HG02973 (cell line): ENCODE measurements around the gene CSPG4.
"Not testable (repeated sequence)": the region's sequence is repeated elsewhere in the genome, so short reads cannot be mapped to it uniquely, and the experiment has no call there.

Experiments
- ATAC-seq: cut with Tn5 transposase; IDR thresholded peaks from one replicate; pipeline ENCODE4 v1.9.1; 2021; ENCODE audit warnings: moderate library complexity; ENCODE audit not compliant: unreplicated experiment

CSPG4 gene, protein sequence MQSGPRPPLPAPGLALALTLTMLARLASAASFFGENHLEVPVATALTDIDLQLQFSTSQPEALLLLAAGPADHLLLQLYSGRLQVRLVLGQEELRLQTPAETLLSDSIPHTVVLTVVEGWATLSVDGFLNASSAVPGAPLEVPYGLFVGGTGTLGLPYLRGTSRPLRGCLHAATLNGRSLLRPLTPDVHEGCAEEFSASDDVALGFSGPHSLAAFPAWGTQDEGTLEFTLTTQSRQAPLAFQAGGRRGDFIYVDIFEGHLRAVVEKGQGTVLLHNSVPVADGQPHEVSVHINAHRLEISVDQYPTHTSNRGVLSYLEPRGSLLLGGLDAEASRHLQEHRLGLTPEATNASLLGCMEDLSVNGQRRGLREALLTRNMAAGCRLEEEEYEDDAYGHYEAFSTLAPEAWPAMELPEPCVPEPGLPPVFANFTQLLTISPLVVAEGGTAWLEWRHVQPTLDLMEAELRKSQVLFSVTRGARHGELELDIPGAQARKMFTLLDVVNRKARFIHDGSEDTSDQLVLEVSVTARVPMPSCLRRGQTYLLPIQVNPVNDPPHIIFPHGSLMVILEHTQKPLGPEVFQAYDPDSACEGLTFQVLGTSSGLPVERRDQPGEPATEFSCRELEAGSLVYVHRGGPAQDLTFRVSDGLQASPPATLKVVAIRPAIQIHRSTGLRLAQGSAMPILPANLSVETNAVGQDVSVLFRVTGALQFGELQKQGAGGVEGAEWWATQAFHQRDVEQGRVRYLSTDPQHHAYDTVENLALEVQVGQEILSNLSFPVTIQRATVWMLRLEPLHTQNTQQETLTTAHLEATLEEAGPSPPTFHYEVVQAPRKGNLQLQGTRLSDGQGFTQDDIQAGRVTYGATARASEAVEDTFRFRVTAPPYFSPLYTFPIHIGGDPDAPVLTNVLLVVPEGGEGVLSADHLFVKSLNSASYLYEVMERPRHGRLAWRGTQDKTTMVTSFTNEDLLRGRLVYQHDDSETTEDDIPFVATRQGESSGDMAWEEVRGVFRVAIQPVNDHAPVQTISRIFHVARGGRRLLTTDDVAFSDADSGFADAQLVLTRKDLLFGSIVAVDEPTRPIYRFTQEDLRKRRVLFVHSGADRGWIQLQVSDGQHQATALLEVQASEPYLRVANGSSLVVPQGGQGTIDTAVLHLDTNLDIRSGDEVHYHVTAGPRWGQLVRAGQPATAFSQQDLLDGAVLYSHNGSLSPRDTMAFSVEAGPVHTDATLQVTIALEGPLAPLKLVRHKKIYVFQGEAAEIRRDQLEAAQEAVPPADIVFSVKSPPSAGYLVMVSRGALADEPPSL (N-terminal part only)

DNA sequence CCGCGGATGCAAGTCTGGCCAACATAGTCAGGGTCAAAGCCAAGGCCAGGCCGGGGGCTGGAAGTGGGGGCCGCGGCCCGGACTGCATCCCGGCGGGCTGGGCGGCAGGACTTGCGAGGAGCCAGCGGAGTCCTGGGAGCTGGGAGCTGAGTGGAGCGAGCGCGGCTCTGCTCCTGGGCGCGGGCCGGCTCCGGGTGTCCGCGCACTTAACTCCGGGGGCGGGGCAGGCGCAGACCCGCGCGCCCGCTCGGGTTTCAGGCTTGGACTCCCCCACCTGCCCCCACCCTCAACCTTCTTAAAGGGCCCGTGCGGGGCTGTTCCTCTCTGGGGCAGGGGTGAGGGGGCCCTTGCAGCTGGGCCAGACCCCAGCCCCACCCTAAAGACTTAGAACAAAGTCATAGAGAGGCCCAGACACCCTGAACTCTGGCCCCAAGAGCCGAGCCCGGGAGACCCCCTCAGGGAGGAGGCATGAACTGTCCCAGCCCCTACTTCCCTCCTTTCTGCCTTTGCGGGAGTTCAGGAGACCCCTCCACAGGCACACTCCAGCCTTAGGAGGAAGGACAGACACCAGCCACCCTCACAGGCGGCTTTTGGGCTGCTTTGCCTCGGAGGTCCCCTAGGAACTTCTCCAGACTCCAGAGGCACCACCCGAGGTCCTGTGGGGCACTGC lies at the start of gene CSPG4:
CSPG4 (minus strand) TSS at position 181 of the 670 bp plus-strand sequence; CDS start at position 88, 93 bp downstream.
- no peak for ATAC-seq

DNA sequence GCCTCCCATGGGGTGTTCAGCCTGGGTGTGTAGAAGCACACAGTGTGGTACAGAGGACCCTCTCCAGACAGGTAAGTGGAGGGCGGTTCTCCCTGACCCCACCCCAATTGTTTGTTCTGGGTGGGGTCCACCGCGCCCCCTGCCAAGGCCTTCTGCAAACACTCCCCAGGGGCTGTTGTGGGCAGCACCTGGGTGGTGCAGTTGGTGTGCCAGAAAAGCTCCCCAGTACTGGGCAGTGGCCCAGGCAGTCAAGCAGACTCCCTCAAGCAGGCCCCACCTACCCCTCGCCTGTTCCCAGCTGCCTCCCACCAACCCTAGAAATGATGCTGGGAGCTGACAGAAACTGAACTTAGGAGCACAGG lies 49.7 kb upstream of the CSPG4 start:
- not testable (repeated sequence) for ATAC-seq

DNA sequence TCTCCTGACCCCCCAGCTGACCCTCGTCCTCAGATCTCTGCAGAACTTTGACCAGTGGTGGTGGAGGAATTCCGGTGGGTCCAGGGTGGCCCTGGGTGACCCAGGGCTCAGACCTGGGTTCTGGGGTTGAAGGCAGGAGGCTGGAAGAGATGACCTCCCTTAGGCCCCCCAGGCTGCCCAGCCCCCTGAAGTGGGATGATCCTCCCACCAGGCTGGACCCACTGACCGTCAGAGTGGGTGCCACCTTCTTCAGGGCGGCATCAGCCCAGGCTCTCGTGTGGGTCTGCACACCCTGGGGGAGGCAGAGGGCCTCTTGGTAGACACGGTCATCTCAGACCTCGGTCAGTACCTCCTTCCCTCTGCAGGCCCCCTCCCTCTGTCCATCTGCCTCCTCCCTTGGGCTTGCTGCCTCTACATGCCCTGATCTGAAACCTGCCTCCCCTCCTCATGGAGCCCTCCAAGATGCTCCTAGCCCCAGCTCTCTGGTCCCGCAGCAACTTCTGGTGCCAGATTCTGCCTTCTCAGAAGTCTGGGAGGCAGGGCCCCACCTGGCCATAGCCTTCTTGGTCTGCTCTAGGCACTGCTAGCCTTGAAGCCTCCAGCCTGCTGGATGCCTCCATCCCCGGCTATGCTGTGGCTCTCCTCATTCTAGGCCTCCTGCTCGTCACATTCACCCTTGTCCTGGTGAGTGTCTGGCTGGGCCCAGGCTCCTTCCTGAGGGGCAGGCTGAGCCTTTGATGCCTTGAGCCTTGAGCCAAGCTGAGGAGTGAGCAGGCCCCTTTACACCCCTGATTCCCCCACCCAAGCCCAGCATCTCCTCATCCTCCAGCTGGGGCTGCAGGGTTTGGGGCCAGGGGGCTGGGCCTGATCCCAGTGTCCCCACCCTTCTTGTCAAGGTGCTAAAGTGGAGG lies 49.1 kb upstream of the CSPG4 start:
- ATAC-seq = no peak

DNA sequence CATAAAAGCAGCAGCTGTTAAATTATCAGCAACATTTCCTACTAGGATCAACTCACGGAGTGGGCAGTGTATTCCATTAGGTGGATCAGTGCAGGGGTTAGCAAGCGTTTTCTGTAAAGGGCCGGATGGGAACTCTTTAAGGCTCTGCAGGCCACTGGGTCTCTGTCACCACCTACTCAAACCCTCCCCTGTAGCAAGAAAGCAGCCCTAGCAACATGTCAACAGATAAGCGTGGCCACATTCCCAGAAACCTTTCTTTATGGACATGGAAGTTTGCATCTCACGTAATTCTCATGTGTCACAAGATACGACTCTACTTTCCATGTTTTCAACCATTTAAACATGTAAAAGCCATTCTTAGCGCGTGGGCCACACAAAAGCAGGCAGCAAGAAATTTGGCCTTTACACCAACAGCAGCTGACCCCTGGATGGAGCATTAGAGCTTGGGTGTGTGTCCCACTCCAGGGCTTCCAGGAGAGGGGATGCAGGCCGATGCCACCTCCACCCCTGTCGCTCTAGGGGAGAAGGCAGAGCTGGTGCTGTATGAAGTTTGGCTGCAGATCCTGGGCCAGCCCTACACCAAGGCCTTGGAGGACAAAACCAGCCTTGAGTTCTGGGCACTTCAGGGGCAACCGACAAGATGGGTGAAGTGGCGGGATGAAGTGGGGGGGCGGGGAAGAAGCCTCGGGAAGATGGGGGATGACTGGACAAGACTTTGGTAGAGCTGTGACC lies 48.2 kb upstream of the CSPG4 start:
- ATAC-seq = no peak

DNA sequence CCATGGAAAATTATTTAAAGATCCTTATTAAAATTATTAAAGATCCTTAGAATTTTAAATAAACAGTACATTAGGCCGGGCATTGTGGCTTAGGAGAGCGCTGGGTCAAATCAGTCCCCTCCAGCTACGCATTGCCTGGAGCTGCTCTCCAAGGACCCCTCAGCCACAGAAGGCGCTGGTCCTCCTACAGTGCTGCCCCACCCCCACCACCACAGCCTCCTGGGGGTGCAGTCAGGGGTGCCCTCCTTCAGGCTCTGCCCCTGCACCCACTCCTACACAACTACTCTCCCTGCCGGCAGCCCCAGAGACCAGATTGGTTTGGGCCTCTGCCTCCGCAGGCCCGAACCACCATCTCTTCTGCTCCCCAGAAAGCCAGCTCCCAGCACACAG lies 47.5 kb upstream of the CSPG4 start:
- ATAC-seq = not testable (repeated sequence)

DNA sequence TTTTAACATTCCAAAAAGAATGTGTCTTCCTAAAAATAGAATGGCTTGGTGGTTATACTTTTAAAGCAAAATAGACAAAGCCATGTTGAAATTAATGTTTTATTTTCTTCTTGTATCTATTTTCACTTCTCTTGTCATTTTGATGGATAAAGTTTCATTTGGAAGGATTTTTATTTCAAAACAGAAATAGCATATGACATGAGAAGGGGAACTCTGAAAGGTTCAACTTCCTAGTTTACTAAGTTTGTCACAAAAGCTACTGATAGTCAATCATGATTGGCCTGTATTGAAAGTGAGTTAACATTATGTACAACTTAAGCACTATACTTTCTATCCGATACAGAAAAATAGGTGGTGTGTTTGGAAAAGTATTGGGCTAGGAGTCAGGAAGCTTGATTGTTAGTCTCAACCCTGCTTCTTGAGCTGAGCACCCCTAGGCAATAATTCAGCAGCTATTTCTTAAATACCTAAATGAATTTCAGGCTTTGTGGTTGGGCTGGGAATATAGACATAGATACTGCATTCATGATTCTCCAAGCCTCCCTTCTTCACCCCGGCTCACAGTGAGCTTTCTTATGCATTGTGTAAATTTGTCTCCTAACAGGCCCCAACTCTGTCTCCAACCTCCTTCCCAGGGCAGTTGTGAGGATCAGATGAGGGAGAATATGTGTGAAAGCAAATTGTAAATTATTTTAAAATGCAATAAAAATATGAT lies 46.9 kb upstream of the CSPG4 start:
- no peak for ATAC-seq

DNA sequence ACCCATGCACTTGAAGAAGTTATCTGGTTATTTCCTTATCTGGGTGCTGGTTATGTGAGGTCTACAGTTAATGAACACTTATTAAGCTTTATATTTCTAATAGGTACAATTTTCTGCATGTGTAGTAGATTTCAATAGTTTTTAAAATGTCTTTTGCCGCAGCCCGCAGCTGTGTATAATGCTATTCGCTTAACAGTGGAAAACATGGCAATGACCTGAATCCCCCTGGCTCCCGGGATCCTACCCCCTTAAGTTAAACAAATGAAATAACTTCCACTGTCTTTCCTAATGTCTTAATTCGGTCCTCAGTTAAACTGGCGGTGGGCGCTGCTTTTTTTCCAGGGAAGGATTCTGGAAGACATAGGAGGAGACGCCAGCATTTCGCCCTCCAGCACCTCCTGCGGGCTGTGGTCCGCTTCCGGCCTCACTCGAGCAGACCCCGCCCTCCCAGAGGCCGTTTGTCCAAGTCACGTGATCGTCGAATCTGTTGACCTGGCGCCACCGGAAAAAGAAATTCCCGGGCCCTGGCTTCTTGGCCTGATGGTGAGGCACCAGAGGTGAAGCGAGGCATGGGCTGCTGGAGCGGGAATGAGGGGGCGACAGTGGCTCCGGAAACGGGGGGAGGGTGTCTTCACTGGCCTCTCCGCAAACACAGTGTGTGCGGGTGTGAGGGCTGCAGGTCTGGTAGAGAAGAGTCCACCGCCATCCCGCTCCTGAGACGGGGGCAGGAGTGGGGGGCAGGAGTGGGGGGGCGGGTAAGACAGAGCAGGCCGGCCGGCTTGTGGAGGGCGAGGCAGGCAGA lies 45.6 kb upstream of the CSPG4 start:
- ATAC-seq = no peak

DNA sequence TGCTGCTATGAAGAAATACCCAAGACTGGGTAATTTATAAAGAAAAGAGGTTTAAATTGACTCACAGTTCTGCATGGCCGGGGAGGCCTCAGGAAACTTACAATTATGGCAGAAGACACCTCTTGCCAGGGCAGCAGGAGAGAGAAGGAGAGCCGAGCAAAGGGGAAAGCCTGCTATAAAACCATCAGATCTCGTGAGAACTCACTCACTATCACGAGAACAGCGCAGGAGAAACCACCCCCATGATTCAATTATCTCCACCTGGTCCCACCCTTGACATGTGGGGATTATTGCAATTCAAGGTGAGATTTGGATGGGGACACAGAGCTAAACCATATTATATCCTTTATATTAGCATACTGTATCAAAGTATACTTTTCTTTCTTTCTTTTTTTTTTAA lies 42.2 kb upstream of the CSPG4 start:
- not testable (repeated sequence) for ATAC-seq

DNA sequence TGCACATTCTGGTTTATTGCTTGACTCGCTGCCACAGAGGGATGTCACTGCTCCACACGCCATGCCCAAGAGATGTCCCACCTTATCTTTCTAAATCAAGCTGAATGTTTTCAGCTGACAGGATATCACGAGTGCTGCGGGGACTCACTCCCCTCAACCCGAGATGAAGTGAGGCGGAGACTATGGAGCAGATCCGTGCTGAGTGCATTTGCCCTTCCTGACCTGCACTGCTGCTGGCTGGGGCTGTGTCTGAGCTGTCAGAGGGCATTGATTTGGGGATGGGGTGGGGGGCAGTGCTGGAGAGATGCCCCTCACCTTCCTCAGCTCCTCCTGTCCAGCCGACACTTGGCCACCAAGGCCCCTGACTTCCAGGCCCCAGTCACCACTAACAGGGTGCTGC lies 40.5 kb upstream of the CSPG4 start:
- ATAC-seq = no peak

DNA sequence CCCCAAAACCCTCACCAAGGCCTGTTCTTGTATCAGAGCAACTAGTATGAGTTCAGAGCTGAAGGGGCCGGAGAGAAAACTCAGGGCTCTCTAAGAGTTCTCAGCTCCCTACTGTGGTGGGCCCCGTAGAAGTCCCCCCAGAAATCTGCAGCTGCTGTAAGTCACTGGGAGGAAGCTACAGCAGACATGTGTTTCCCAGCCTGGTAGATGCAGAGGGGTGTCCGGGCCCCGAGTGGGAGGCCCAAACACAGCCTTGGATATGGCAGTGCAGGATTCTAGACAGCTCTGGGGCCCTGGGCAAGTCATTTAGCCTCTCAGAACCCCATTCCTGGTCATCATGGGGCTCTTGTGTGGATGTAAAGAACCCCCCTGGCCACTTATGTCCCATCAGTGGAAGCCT lies 39.2 kb upstream of the CSPG4 start:
- ATAC-seq = no peak

DNA sequence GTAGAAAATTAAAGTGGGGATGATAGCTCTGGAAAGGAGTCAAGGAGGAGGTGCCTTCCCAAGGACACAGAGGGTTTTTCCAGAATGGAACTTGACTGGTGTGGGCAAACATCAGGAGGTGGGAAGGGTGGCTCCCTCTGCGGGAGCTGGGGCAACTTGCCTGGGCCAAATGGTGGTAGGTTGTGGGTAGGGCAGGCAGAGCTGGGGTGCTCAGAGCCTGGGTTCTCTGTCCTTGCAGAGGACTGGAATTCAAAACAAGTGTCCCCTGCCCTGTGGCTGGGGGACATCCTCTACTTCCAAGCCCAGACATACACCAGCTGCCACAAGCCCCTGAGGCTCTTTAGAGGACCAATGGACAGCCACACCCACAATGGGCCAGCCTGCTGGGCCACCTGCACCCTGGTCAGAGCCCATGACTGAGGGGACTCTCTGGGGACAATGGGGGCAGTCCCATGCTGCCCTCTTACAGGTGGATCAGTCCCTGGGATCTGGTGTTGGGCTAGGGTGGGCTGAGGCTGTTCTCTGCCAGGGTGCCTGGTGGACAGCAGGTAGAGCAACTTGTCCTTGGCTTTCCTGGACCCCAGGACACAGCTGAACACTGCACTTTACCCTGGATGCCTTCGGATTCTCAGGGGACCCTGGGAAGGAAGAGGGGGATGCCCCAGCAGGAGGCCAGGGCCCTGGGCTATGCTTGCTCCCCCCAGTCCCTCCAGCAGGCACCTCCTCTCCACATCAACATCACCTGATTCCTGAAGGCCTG lies 38.6 kb upstream of the CSPG4 start:
- ATAC-seq = no peak

DNA sequence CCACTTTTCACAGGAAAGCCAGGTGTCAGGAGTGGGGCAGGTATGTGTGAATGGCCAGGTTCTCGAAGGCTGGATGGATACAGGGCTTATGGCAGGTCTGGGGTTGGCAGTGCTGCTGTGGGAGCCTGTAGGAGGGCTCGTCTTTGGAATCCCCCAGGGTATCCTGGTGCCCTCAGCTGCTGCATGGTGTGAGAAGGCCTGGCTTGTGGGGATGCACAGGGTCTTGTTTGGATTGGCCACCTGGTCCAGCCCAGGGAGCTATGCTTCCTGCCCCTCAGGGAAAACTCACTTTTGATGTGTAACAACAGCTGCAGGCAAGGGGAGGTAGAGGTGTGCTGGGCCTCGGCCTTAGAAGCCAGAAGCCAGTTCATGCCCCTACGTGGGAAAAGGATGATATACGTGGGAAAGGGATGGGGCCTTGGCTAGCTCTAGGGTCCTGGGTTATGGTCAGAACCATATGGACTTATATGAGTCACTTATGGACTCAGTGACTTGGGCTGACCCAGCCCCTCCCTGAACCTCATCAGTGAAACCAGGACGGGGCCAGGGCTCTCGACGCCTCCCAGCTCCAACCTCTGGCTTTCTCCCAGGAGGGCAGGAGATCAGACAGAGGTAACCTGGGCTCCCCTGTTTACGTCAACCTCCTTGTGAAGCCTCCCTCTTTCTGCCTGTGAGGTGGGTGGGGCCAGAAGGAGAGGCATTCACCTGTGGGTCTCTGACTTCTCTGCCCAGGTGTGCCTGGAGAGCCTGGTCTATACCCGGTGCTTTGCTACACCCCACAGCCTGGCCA lies 37.8 kb upstream of the CSPG4 start:
- no peak for ATAC-seq

DNA sequence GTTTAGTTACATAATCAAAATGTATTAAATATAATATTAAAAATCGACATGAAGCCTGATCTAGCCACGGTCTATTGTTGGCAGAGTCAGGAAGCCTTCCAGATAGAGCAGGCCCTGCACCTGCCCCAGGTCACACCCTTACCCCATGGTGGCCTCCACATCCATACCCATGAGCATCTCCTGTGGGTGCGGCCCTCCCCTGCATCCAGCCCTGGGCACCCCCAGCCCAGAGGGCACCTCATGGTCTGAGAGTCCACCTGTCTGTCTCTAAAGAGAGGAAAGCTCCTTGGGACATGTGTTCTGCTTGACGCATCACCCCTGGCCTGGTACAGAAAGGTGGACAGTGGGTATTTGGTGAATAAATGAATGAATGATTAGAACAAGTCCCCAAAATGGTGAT lies 37.2 kb upstream of the CSPG4 start:
- ATAC-seq = no peak

DNA sequence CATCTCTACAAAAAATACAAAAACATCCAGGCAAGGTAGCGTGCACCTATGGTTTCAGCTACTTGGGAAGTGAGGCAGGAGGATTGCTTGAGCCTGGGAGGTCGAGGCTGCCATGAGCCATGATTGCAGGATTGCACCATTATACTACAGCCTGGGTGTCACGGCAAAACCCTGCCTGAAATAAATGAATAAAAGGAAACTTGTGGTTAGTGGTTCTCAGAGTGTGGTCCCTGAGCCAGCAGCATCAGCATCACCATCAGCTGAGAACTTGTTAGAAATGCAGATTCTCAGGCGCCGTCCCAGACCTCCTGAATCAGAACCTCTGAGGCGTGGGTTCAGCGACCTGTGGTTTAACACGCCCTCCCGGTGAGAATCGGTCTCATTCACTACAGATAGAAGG lies 36.2 kb upstream of the CSPG4 start:
- not testable (repeated sequence) for ATAC-seq

DNA sequence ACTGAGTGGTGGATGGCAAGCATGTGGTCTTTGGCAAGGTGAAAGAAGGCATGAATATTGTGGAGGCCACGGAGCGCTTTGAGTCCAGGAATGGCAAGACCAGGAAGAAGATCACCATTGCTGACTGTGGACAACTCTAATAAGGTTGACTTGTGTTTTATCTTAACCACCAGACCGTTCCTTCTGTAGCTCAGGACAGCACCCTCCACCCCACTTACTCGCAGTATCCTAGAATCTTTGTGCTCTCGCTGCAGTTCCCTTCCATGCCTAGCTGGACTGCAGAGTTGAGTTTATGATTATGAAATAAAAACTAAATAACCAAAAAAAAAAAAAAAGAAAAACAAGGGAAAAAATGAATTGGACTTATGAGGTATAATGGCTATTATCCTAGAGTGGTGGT lies 34.5 kb upstream of the CSPG4 start:
- not testable (repeated sequence) for ATAC-seq

DNA sequence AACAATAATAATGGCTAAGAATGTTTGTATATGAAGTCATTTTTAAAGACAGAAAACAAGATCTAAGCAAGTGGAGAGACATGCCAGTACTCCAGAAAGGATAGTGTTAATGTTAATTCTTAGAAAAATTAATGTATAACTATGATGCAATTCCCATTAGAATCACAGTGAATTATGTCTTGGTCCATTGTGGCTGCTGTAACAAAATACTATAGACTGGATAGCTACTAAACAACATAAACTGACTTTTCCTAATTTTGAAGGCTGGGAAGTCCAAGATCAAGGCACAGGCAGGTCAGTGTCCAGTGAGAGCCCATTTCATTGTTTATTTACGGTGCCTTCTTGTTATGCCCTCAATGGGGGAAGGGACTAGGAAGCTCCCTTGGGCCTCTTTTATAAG lies 32.7 kb upstream of the CSPG4 start:
- ATAC-seq = no peak
